Posterior vena cava (tissue), 2 donors: ENCODE data around the gene CYCS. TPM values are rescaled to one million over a fixed set of nuclear protein-coding genes. Genes with fewer than 3 reads are reported as not detected.
A peak's percentile ranks its signal among the peaks of the same experiment; 100 is the strongest.
"Not testable (repeated sequence)": the region's sequence is repeated elsewhere in the genome, so short reads cannot be mapped to it uniquely, and the experiment has no call there.

ENCODE experiments used
- DNase-seq: peaks from one replicate; pipeline ENCODE4 v3.0.0-alpha.2; 2020; ENCODE audit warnings: low spot score
- intact Hi-C, 2 donors: fragments of 100-400 bp; cut with DNase I; formaldehyde crosslinking; loops; one replicate each; pipeline versions ENCODE4 v1.14.1 to v1.14.2; 2022 to 2023
- long read RNA-seq, 2 donors: library from polyadenylated mRNA; unstranded; transcript quantifications; one replicate each; pipeline ENCODE4 v2.0.0, GENCODE V29; 2020 to 2021
- total RNA-seq, 2 donors: library from RNA; stranded (reverse); fragmentation: NEBNext Ultra II Directional; extraction: Animal tissue kit (Norgen Biotek cat#: 25700); gene quantifications; one replicate each; pipeline ENCODE4 v1.2.1, GENCODE V29; 2021
- donor health status: DM: yes; HTN: yes; CAD: no.
- donor health status: DM: yes; HTN: yes; CAD: no.

The CYCS gene
- total RNA-seq: 10 to 100 TPM; 77.7 to 81.4 TPM
- long read RNA-seq, donor 1, full-length matches to known transcripts: 6 of 10 reads
- long read RNA-seq, donor 1, partial matches to known transcripts: 2 of 10 reads
- long read RNA-seq, donor 1, other reads (novel, unspliced or antisense): 2 of 10 reads
- long read RNA-seq, donor 2, full-length matches to known transcripts: 63 of 67 reads
- long read RNA-seq, donor 2, partial matches to known transcripts: 2 of 67 reads
- long read RNA-seq, donor 2, other reads (novel, unspliced or antisense): 2 of 67 reads

DNA sequence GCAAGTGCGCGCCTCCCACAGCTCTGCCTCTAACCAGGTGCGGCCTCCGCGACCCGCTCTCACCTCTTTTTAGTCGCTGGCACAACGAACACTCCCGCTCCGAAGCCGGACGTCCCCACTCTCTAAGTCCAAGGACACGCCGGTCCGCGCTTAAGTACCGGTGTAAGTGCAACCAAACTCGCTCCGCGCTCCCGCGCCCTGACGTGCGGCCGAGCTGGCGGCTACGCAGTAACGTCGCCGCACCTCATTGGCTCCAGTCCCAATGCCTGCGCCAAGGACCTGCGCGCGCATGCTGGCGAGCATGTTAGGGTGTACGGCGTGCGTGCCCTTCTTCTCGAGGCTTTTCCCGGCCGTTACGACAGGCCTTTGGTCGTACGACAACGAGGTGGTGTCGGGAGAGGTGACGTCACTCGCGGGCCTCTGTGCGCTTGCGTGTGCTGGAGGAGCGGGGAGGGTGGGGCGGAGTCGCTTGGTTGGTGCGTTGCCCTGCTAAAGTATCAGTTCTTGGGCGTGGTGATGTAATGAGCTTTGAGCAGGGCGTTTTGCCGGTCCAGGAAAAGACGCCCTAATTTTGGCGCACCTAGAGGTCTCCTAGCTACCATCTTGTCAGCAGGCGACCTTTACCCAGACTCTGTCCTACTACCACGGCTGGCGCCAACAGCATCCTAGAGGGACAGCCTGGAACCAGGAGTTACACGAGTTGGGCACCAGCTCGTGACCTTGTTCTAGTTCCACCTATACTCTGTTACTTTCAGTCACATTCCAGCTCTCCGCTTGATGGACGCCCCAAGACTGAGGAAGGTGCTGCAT, at the start of gene CYCS:
Gene CYCS, minus strand, starts transcription at position 124 of the 810 bp plus-strand sequence. CDS start 1,141 bp downstream, outside the sequence.
- intact Hi-C loops: no loop called here
- peak; percentile 100 for DNase-seq

DNA sequence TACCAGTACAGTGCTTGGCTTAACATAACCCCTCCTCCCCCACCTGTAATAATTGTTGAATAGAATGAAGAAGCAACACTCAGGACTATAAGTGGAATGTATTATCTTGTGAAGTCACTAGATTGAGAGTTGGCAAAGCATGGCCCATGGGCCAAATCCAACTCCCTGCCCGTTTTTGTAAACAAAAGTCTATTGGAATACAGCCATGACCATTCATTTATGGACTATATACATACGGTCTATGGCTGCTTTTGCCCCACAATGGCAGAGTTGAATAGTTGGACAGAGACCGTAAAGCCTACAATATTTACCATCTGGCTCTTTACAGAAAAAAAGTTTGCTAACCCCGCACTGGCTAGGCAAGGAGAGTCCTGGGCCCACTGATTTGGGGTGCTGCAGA, 48.1 kb upstream of the CYCS start:
- intact Hi-C loops: no loop called here

GRCh38 chr7:25171516-25171915, 46.5 kb upstream of the CYCS start:
- DNase-seq: no peak
- intact Hi-C loops: no loop called here

More for the DNA sequence above, 48.1 kb upstream of the CYCS start:
- no peak for DNase-seq

GRCh38 chr7:25171071-25171470, 46.0 kb upstream of the CYCS start:
- intact Hi-C loops: no loop called here
- DNase-seq: no peak

DNA sequence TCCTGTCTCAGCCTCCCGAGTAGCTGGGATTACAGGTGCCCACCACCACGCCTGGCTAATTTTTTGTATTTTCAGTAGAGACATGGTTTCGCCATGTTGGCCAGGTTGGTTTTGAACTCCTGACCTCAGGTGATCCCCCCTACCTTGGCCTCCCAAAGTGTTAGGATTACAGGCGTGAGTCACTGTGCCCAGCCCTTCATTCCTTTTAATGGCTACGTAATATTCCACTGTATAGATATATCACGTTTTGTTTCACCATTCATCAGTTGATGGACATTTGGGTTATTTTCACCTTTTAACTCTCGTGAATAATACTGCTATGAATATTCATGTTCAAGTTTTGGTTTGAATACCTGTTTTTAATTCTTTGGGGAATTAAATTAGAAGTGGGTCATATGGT, 44.6 kb upstream of the CYCS start:
- intact Hi-C loops: no loop called here
- no peak for DNase-seq

GRCh38 chr7:25168145-25168544, 43.1 kb upstream of the CYCS start:
- intact Hi-C loops: no loop called here
- DNase-seq: no peak

- intact Hi-C loops: no loop called here
- DNase-seq: no peak
Measured at GRCh38 chr7:25167262-25167843, 42.3 kb upstream of the CYCS start.

GRCh38 chr7:25159983-25160596, 35.0 kb upstream of the CYCS start:
- intact Hi-C loops, DNase-seq: not testable (repeated sequence)

DNA sequence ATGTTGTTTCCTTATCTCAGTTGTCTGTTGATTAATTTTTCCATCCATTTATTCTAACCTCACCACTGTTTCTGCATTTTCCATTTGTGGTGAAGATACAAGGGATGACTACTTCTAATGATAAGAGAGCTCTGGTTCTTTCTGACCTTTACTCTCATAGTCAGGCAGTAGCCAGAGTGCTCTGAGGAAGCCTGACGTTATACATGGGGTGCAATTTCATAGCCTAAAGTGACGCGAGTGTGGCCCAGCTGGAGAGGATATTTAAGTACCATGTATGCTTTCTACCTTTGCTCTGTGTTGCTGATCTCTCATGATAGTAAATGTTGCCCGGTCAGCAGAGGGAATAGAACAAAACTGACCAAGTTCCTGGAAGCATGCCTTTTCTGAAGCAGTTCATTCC, 33.9 kb upstream of the CYCS start:
- intact Hi-C loops: no loop called here

GRCh38 chr7:25151773-25152172, 26.7 kb upstream of the CYCS start:
- no peak for DNase-seq
- intact Hi-C loops: no loop called here

More for the DNA sequence above, 33.9 kb upstream of the CYCS start:
- no peak for DNase-seq

DNA sequence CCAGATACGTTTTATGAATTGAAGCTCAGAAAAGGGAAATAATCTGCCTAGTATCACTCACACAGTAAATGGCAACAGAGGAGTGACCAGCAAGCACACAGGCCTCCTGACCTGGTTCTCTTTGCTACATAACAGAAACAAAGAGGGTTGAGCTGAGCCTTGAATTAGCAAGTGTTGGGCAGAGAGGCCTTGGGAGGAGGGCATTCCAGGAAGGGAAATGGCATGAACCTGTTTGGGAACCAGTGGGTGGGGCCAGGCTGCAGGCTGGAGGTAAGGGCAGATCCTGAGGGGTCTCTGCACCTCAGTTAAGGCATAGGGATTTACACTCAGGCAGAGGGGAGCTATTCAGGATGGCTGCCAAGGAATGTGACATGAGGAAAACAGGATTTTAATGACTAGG, 24.8 kb upstream of the CYCS start:
- no peak for DNase-seq
- intact Hi-C loops: no loop called here

- no peak for DNase-seq
- intact Hi-C loops: no loop called here
Measured at GRCh38 chr7:25148772-25149575, 23.9 kb upstream of the CYCS start.

- intact Hi-C loops: no loop called here
- DNase-seq: no peak
Measured at GRCh38 chr7:25143763-25144162, 18.7 kb upstream of the CYCS start.

- intact Hi-C loops: no loop called here
Measured at GRCh38 chr7:25139536-25139935, 14.5 kb upstream of the CYCS start.

GRCh38 chr7:25134358-25135010, 9.4 kb upstream of the CYCS start:
- no peak for DNase-seq
- intact Hi-C loops: no loop called here

More at GRCh38 chr7:25139536-25139935, 14.5 kb upstream of the CYCS start:
- no peak for DNase-seq

GRCh38 chr7:25132430-25132829, 7.4 kb upstream of the CYCS start:
- intact Hi-C loops: no loop called here
- no peak for DNase-seq

DNA sequence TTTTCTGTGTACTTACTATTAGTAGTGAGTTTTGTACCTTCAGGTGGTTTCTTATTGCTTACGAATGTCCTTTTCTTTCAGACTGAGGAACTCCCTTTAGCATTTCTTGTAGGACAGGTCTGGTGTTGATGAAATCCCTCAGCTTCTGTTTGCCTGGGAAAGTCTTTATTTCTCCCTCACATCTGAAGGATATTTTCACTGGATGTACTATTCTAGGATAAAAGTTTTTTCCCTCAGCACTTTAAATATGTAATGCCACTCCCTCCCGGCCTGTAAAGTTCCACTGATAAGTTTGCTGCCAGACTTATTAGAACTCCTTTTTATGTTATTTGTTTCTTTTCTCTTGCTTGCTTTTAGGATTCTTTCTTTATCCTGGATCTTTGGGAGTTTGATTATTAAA, 1.7 kb upstream of the CYCS start:
- intact Hi-C loops: no loop called here

DNA sequence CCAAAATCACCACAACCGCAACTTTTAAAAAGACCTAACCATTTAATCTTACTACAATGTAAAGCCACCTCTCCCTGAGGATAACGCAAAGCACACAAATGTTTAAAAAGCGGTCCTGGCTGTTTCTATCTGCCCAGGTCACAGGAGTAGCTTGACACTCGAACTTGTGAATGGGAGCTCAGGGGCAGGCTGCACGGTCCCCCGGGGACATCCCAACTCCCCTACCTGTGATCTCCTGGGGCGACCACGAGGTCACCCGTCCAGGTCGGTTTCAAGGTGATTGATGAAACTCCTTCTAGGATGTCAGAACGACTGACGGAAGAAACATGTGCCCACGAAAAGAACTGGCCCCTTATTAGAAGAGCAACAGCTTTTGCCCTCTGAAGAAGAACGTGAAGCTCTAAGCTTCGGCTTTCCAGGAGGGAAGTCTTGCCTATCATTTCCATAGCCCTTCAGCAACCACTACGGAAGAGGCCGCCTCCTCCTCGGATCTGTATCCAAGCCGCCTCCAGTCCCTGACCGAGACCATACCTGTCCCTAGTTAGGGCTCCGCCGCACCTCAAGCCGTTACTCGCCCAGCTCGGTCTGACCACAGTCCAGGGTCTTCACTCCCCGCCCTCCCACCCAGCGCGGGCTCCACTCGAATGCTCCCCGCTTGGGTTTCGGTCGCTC, 459 bp downstream of the CYCS start:
- intact Hi-C loops: no loop called here
- DNase-seq: no peak

More for the DNA sequence above, 1.7 kb upstream of the CYCS start:
- no peak for DNase-seq
